Ascending aorta (tissue), 2 donors: ENCODE data around the gene DEGS2. TPM values are rescaled to one million over a fixed set of nuclear protein-coding genes. Genes with fewer than 3 reads are reported as not detected.

Experiments
- DNase-seq, 2 donors: peaks; one replicate each; pipeline ENCODE4 v3.0.0-alpha.2; 2019; ENCODE audit warnings: low spot score in 2 of 2
- H3K27ac ChIP-seq, 2 donors: fragments of 200-600 bp; sonication (generic); one replicate each; pipeline ENCODE4 v1.5.1; 2016 to 2017; ENCODE audit warnings: mild to moderate bottlenecking in 1 of 2
- H3K27me3 ChIP-seq: fragments of 200-600 bp; sonication (generic); one replicate; pipeline ENCODE4 v1.5.1; 2017
- H3K36me3 ChIP-seq, 2 donors: fragments of 200-600 bp; sonication (generic); one replicate each; pipeline ENCODE4 v1.5.1; 2016
- H3K4me1 ChIP-seq, 2 donors: fragments of 200-600 bp; sonication (generic); one replicate each; pipeline ENCODE4 v1.5.1; 2016 to 2017; ENCODE audit warnings: mild to moderate bottlenecking in 1 of 2
- H3K4me3 ChIP-seq, 2 donors: fragments of 200-600 bp; sonication (generic); one replicate each; pipeline ENCODE4 v1.5.1; 2016 to 2017; ENCODE audit warnings: mild to moderate bottlenecking in 1 of 2
- H3K9me3 ChIP-seq, 2 donors: fragments of 200-600 bp; sonication (generic); one replicate each; pipeline ENCODE4 v1.5.1; 2016
- CTCF ChIP-seq, 3 experiments: fragments of 200-600 bp in 2 of 3; fragments of 450-650 bp in 1 of 3; sonication (generic) in 2 of 3; IDR thresholded peaks; one replicate each; pipeline ENCODE4 v1.5.1; 2016 to 2019; ENCODE audit warnings: antibody characterized with exemption in 3 of 3, mild to moderate bottlenecking in 1 of 3, moderate library complexity in 1 of 3
- intact Hi-C: fragments of 100-400 bp; cut with DNase I; formaldehyde crosslinking; loops from one replicate; pipeline ENCODE4 v1.15.1; 2023
- total RNA-seq: library from RNA; depleted of rRNA; stranded (reverse); fragments of >200 nt; gene quantifications from one replicate; pipeline ENCODE4 v1.1.0, GENCODE V29; 2016

Gene DEGS2
- total RNA-seq, 1 donor from 2014 or later = 1.6 TPM

GRCh38 chr14:100168506-100168905 lies 9.1 kb upstream of the DEGS2 start:
- H3K4me1 ChIP-seq = peaks cover 2 to 4% of the 10 kb centered on the region in 2 donors
- no peaks in the 10 kb centered on the region for H3K36me3 ChIP-seq
- no peak overlapping the region for H3K27ac ChIP-seq
- no peak overlapping the region for H3K4me3 ChIP-seq
- no peak for TF ChIP-seq CTCF (IDR thresholded peaks at IDR 0.05)
- no peak for DNase-seq
- intact Hi-C loops = no loop called here
- H3K9me3 ChIP-seq = no peaks in the 10 kb centered on the region
- peaks cover 5% of the 10 kb centered on the region for H3K27me3 ChIP-seq

- Histone ChIP-seq H3K36me3 (no peaks in the 10 kb centered on the region), H3K27me3 (peaks cover 5% of the 10 kb centered on the region), H3K4me3 (peak overlapping the region in 1 of 2 donors; percentile 49), H3K27ac (no peak overlapping the region), H3K9me3 (no peaks in the 10 kb centered on the region), H3K4me1 (peaks cover 2 to 4% of the 10 kb centered on the region in 2 donors)
- no peak for DNase-seq
- intact Hi-C loops = no loop called here
- no peak for TF ChIP-seq CTCF (IDR thresholded peaks at IDR 0.05)
Measured at GRCh38 chr14:100165831-100166440, 6.5 kb upstream of the DEGS2 start.

GRCh38 chr14:100165376-100165775 lies 5.9 kb upstream of the DEGS2 start:
- intact Hi-C loops = no loop called here
- no peak for TF ChIP-seq CTCF (IDR thresholded peaks at IDR 0.05)

GRCh38 chr14:100160534-100160916 lies 1.1 kb upstream of the DEGS2 start:
- no peak for TF ChIP-seq CTCF (IDR thresholded peaks at IDR 0.05)
- DNase-seq = no peak
- no peaks in the 10 kb centered on the region for H3K9me3 ChIP-seq
- peaks cover 17% of the 10 kb centered on the region for H3K27me3 ChIP-seq
- H3K36me3 ChIP-seq = no peaks in the 10 kb centered on the region
- intact Hi-C loops = no loop called here
- H3K4me3 ChIP-seq = no peak overlapping the region
- peaks cover 3 to 5% of the 10 kb centered on the region in 2 donors for H3K4me1 ChIP-seq
- H3K27ac ChIP-seq = no peak overlapping the region

More at GRCh38 chr14:100165376-100165775, 5.9 kb upstream of the DEGS2 start:
- no peak for DNase-seq
- Histone ChIP-seq H3K4me3 (no peak overlapping the region), H3K27me3 (peaks cover 5% of the 10 kb centered on the region), H3K4me1 (peaks cover 2 to 4% of the 10 kb centered on the region in 2 donors), H3K9me3 (no peaks in the 10 kb centered on the region), H3K27ac (no peak overlapping the region), H3K36me3 (no peaks in the 10 kb centered on the region)

GRCh38 chr14:100159865-100160533 lies 554 bp upstream of the DEGS2 start:
- intact Hi-C loops = no loop called here
- DNase-seq = no peak
- Histone ChIP-seq H3K27me3 (peaks cover 17% of the 10 kb centered on the region), H3K36me3 (no peaks in the 10 kb centered on the region), H3K4me1 (peaks cover 3 to 5% of the 10 kb centered on the region in 2 donors), H3K4me3 (peak overlapping the region; percentile 42 to 43), H3K9me3 (no peaks in the 10 kb centered on the region), H3K27ac (no peak overlapping the region)
- no peak for TF ChIP-seq CTCF (IDR thresholded peaks at IDR 0.05)
